Neural progenitor cell (in vitro differentiated cells): Measurements from ENCODE around the gene NIPSNAP3A. TPM values are rescaled to one million over a fixed set of nuclear protein-coding genes. Genes with fewer than 3 reads are reported as not detected.
"Not testable (repeated sequence)": the region's sequence is repeated elsewhere in the genome, so short reads cannot be mapped to it uniquely, and the experiment has no call there.

Experiments
- DNase-seq: peaks from one replicate; pipeline ENCODE4 v3.0.0-alpha.2; 2016; ENCODE audit warnings: low spot score
- H2AFZ ChIP-seq: fragments of 200-600 bp; sonication (generic); replicated peaks from 2 replicates; pipeline ENCODE4 v1.6.1; 2016; ENCODE audit warnings: antibody characterized with exemption
- H3F3A ChIP-seq: fragments of 200-600 bp; sonication (generic); 2 replicates; pipeline ENCODE4 v1.6.1; 2016; ENCODE audit warnings: antibody characterized with exemption, low read depth
- H3K27ac ChIP-seq: fragments of 200-600 bp; sonication (generic); 2 replicates; pipeline ENCODE4 v1.5.1; 2016; ENCODE audit warnings: mild to moderate bottlenecking
- H3K27me3 ChIP-seq: fragments of 200-600 bp; sonication (generic); 2 replicates; pipeline ENCODE4 v1.6.1; 2016; ENCODE audit warnings: mild to moderate bottlenecking, moderate library complexity
- H3K36me3 ChIP-seq: fragments of 200-600 bp; sonication (generic); 2 replicates; pipeline ENCODE4 v1.5.1; 2016
- H3K4me1 ChIP-seq: fragments of 200-600 bp; sonication (generic); 2 replicates; pipeline ENCODE4 v1.6.1; 2016; ENCODE audit warnings: mixed run types
- H3K4me2 ChIP-seq: fragments of 200-600 bp; sonication (generic); 2 replicates; pipeline ENCODE4 v1.6.1; 2016
- H3K4me3 ChIP-seq: fragments of 200-600 bp; sonication (generic); 2 replicates; pipeline ENCODE4 v1.5.1; 2016
- H3K79me2 ChIP-seq: fragments of 200-600 bp; sonication (generic); 2 replicates; pipeline ENCODE4 v1.6.1; 2016; ENCODE audit warnings: low read depth
- H3K9ac ChIP-seq: fragments of 200-600 bp; sonication (generic); 2 replicates; pipeline ENCODE4 v1.6.1; 2016
- H3K9me3 ChIP-seq: fragments of 200-600 bp; sonication (generic); 2 replicates; pipeline ENCODE4 v1.5.1; 2016; ENCODE audit warnings: low read depth
- H4K20me1 ChIP-seq: fragments of 200-600 bp; sonication (generic); 2 replicates; pipeline ENCODE4 v1.6.1; 2016; ENCODE audit warnings: low read depth
- H3K27ac Mint-ChIP-seq: 3 replicates; pipeline ENCODE4 v1.8.0; 2021; ENCODE audit warnings: mixed read lengths
- H3K27me3 Mint-ChIP-seq: 2 replicates; pipeline ENCODE4 v1.8.0; 2022; ENCODE audit warnings: low read depth, mild to moderate bottlenecking, inconsistent platforms, moderate library complexity, mixed read lengths; ENCODE audit not compliant: insufficient read depth
- H3K36me3 Mint-ChIP-seq: 3 replicates; pipeline ENCODE4 v1.8.0; 2021; ENCODE audit warnings: mixed read lengths
- H3K4me1 Mint-ChIP-seq: 3 replicates; pipeline ENCODE4 v1.8.0; 2021; ENCODE audit warnings: mixed read lengths
- H3K4me3 Mint-ChIP-seq: 3 replicates; pipeline ENCODE4 v1.8.0; 2021; ENCODE audit warnings: mild to moderate bottlenecking, moderate library complexity, mixed read lengths
- H3K9me3 Mint-ChIP-seq: 3 replicates; pipeline ENCODE4 v1.8.0; 2020; ENCODE audit warnings: mixed read lengths
- EZH2 ChIP-seq: fragments of 200-600 bp; sonication (generic); IDR thresholded peaks from 2 replicates; pipeline ENCODE4 v1.6.1; 2017; ENCODE audit warnings: antibody characterized with exemption, mild to moderate bottlenecking, moderate library complexity
- EZH2phosphoT487 ChIP-seq: fragments of 200-600 bp; sonication (generic); IDR thresholded peaks from 2 replicates; pipeline ENCODE4 v1.6.1; 2017; ENCODE audit warnings: antibody characterized with exemption
- total RNA-seq: library from RNA; depleted of rRNA; stranded (reverse); fragments of >200 nt; gene quantifications from 2 replicates; pipeline ENCODE4 v1.2.3, GENCODE V29; 2015; ENCODE audit warnings: low replicate concordance
- TF ChIP-seq, protein P1 (sequence below): fragments of 200-600 bp; sonication (generic); IDR thresholded peaks from 2 replicates; pipeline ENCODE4 v1.5.1; 2017; ENCODE audit warnings: antibody characterized with exemption, mild to moderate bottlenecking

The NIPSNAP3A gene
- 31.9 and 55.3 TPM in 2 replicates for total RNA-seq

DNA sequence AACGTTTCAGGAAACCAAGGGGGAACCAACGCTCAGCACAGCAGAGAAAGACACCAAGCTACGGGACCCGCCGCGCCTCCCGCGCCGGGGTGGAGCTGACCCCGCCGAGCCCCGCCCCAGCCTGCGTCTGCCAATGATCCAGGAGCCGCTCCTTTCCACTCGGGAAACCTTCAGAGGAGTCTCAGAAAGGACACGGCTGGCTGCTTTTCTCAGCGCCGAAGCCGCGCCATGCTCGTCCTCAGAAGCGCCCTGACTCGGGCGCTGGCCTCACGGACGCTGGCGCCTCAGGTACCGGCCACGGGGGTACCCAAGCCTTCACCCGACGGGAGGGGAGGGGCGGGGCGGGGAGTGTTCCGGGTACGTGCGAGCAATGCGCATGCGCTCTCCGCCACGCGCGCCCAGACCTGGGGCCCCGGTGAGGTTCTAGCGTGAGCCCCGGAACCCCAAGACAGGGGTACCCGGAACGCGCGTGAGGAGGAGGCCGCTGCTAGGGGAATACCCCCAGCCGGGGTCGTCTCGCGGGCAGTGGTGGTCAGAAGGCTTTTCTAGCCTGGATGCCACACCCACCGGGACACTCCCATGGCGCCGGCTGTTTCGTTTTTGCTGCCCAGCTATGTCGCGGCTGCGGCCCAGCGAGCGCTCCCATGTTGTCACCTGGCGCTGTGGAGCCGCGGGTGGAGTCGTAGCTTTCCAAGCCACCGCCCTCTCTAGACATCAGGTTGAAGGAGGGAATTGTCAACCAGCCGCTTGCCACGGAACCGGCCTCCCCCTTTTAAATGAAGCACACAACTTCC is at the start of gene NIPSNAP3A:
TSS of gene NIPSNAP3A (plus strand) at position 119 of the 794 bp plus-strand sequence. CDS start at position 229, 110 bp downstream.
- TF ChIP-seq EZH2, result peak; percentile 42
- TF ChIP-seq, protein P1, sequence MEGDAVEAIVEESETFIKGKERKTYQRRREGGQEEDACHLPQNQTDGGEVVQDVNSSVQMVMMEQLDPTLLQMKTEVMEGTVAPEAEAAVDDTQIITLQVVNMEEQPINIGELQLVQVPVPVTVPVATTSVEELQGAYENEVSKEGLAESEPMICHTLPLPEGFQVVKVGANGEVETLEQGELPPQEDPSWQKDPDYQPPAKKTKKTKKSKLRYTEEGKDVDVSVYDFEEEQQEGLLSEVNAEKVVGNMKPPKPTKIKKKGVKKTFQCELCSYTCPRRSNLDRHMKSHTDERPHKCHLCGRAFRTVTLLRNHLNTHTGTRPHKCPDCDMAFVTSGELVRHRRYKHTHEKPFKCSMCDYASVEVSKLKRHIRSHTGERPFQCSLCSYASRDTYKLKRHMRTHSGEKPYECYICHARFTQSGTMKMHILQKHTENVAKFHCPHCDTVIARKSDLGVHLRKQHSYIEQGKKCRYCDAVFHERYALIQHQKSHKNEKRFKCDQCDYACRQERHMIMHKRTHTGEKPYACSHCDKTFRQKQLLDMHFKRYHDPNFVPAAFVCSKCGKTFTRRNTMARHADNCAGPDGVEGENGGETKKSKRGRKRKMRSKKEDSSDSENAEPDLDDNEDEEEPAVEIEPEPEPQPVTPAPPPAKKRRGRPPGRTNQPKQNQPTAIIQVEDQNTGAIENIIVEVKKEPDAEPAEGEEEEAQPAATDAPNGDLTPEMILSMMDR, result no peak
- TF ChIP-seq EZH2phosphoT487, result no peak
- Histone ChIP-seq H3F3A (peaks cover 12% of the 10 kb centered on the region), H3K9ac (peak within 1 kb of the TSS; percentile 5), H3K9me3 (no peaks in the 10 kb centered on the region), H3K4me3 (peak within 1 kb of the TSS; percentile 82), H2AFZ (peak within 1 kb of the TSS; percentile 94), H3K27me3 (no peaks in the 10 kb centered on the region), H3K79me2 (peaks cover 6% of the 10 kb centered on the region), H3K36me3 (no peaks in the 10 kb centered on the region), H3K4me1 (peaks cover 14% of the 10 kb centered on the region), H3K27ac (no peak within 1 kb of the TSS), H3K4me2 (peak within 1 kb of the TSS; percentile 91), H4K20me1 (no peaks in the 10 kb centered on the region)
- peaks cover 2% of the 10 kb centered on the region for H3K36me3 Mint-ChIP-seq
- H3K27me3 Mint-ChIP-seq, result no peaks in the 10 kb centered on the region
- peak; percentile 85 for DNase-seq
- H3K4me1 Mint-ChIP-seq, result peaks cover 15% of the 10 kb centered on the region
- H3K4me3 Mint-ChIP-seq, result peak within 1 kb of the TSS; percentile 95
- no peak within 1 kb of the TSS for H3K27ac Mint-ChIP-seq
- no peaks in the 10 kb centered on the region for H3K9me3 Mint-ChIP-seq

DNA sequence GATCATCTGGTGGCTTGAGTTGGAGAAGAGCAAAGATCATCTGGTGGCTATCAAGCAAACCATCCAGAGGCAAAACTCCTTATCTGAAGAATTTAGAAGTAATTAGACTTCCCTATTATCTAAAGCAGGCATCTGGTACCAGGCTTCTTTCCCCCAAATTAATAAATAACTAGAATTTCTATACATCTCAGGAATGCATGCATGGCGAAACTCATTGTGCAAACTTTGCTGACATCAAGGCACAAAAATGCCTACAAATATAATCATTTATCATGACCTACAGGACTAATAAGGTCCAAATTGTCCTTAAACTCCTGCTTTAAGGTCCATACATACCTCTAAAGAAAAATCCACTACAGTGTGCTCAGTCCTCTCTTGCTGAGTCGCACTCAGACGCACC is 47.2 kb upstream of the NIPSNAP3A start:
- Mint-ChIP-seq H3K9me3 (peaks cover 3% of the 10 kb centered on the region), H3K27ac (no peak overlapping the region), H3K36me3 (no peaks in the 10 kb centered on the region), H3K4me3 (no peak overlapping the region), H3K27me3 (no peaks in the 10 kb centered on the region), H3K4me1 (no peaks in the 10 kb centered on the region)
- Histone ChIP-seq H3K79me2 (no peaks in the 10 kb centered on the region), H3K36me3 (no peaks in the 10 kb centered on the region), H3K9ac (no peak overlapping the region), H4K20me1 (no peaks in the 10 kb centered on the region), H3K27me3 (no peaks in the 10 kb centered on the region), H3K4me1 (no peaks in the 10 kb centered on the region), H3K9me3 (no peaks in the 10 kb centered on the region), H2AFZ (no peak overlapping the region), H3K27ac (no peak overlapping the region), H3K4me3 (no peak overlapping the region), H3F3A (no peaks in the 10 kb centered on the region), H3K4me2 (no peak overlapping the region)
- no peak for DNase-seq
- TF ChIP-seq EZH2phosphoT487 (no peak), EZH2 (no peak)
- TF ChIP-seq, protein P1, result no peak

DNA sequence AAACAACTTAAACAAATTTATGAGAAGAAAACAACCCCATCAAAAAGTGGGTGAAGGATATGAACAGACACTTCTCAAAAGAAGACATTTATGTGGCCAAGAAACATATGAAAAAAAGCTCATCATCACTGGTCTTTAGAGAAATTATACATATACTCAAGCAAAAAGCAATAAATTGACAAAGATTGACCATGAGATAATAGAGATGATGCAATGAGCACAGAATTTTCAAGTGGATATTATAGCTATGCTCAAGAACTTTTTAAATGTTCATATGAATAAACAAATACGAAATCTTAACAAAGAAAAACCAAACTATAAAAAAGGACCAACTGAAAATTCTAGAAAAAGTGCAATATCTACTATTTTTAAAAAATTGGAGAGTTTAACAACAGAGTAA is 38.7 kb upstream of the NIPSNAP3A start:
- H3K4me1 Mint-ChIP-seq, H3K4me1 ChIP-seq, H2AFZ ChIP-seq, H3K4me2 ChIP-seq, H3K9me3 ChIP-seq, H4K20me1 ChIP-seq, H3K36me3 ChIP-seq, H3K27ac ChIP-seq, H3F3A ChIP-seq, H3K27me3 ChIP-seq, H3K9me3 Mint-ChIP-seq, H3K27me3 Mint-ChIP-seq, H3K36me3 Mint-ChIP-seq, H3K9ac ChIP-seq, DNase-seq, H3K4me3 ChIP-seq, H3K4me3 Mint-ChIP-seq, H3K27ac Mint-ChIP-seq, H3K79me2 ChIP-seq: not testable (repeated sequence)

DNA sequence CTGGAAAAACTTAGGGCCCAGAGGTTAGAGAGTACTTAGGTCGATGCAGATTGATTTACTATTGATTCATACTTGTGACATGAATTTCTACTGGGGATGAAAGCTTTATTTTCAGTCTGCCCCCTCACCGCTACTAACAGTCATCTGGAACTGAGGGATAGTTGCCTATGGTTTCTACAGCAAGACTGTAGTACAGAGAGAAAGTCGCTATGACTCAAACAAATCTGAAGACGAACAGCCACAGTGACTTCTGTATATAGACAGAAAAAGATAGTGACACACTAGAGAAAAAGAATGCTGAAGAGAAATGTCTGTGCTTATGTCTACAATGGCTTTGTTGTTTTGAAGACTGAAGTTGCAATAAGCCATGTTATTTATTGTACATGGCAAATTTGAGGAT is 35.9 kb upstream of the NIPSNAP3A start:
- no peaks in the 10 kb centered on the region for H3K36me3 ChIP-seq
- no peaks in the 10 kb centered on the region for H4K20me1 ChIP-seq
- no peaks in the 10 kb centered on the region for H3K27me3 Mint-ChIP-seq
- no peak overlapping the region for H3K27ac ChIP-seq
- peaks cover 6% of the 10 kb centered on the region for H3K27me3 ChIP-seq
- H2AFZ ChIP-seq, result no peak overlapping the region
- no peak overlapping the region for H3K4me3 ChIP-seq
- H3K4me1 ChIP-seq, result no peaks in the 10 kb centered on the region
- no peaks in the 10 kb centered on the region for H3F3A ChIP-seq
- no peak overlapping the region for H3K4me3 Mint-ChIP-seq
- no peak for DNase-seq
- TF ChIP-seq EZH2phosphoT487, result no peak
- TF ChIP-seq, protein P1, result no peak
- TF ChIP-seq EZH2, result no peak
- H3K4me2 ChIP-seq, result no peak overlapping the region
- H3K9ac ChIP-seq, result no peak overlapping the region
- no peaks in the 10 kb centered on the region for H3K36me3 Mint-ChIP-seq
- H3K79me2 ChIP-seq, result no peaks in the 10 kb centered on the region
- no peaks in the 10 kb centered on the region for H3K9me3 Mint-ChIP-seq
- no peaks in the 10 kb centered on the region for H3K9me3 ChIP-seq
- H3K27ac Mint-ChIP-seq, result no peak overlapping the region
- no peaks in the 10 kb centered on the region for H3K4me1 Mint-ChIP-seq
